Skeletal muscle tissue (tissue), 4 donors: ENCODE data around the gene ZNF772. TPM values are rescaled to one million over a fixed set of nuclear protein-coding genes. Genes with fewer than 3 reads are reported as not detected.
"Not testable (repeated sequence)": the region's sequence is repeated elsewhere in the genome, so short reads cannot be mapped to it uniquely, and the experiment has no call there.

Experiments used
- H3K27ac ChIP-seq: one replicate; pipeline ENCODE4 v1.7.0; 2013; ENCODE audit warnings: mild to moderate bottlenecking, low read depth, low read length, inconsistent platforms
- H3K27me3 ChIP-seq, 3 donors: one replicate each; pipeline ENCODE4 v1.7.0; 2013; ENCODE audit warnings: low read length in 3 of 3; ENCODE audit not compliant: control insufficient read depth in 3 of 3, insufficient read depth in 3 of 3
- H3K36me3 ChIP-seq, 3 donors: one replicate each; pipeline ENCODE4 v1.7.0; 2013; ENCODE audit warnings: low read length in 3 of 3; ENCODE audit not compliant: control insufficient read depth in 3 of 3, insufficient read depth in 3 of 3
- H3K4me1 ChIP-seq, 3 donors: one replicate each; pipeline ENCODE4 v1.7.0; 2013; ENCODE audit warnings: low read length in 3 of 3, mild to moderate bottlenecking in 3 of 3; ENCODE audit not compliant: control insufficient read depth in 3 of 3, insufficient read depth in 3 of 3
- H3K4me3 ChIP-seq, 3 donors: one replicate each; pipeline ENCODE4 v1.7.0; 2013; ENCODE audit warnings: low read length in 3 of 3
- H3K9ac ChIP-seq, 3 donors: one replicate each; pipeline ENCODE4 v1.7.0; 2013; ENCODE audit warnings: low read length in 3 of 3, mild to moderate bottlenecking in 3 of 3, moderate library complexity in 2 of 3, low read depth in 1 of 3
- H3K9me3 ChIP-seq, 3 donors: one replicate each; pipeline ENCODE4 v1.7.0; 2013; ENCODE audit warnings: low read length in 3 of 3; ENCODE audit not compliant: control insufficient read depth in 3 of 3
- total RNA-seq: library from RNA; depleted of rRNA; stranded (reverse); fragments of >200 nt; gene quantifications from one replicate; pipeline ENCODE4 v1.2.3, GENCODE V29; 2014
- donor health status: Osteomylitis.

ZNF772 gene
- 15.1 TPM for total RNA-seq

DNA sequence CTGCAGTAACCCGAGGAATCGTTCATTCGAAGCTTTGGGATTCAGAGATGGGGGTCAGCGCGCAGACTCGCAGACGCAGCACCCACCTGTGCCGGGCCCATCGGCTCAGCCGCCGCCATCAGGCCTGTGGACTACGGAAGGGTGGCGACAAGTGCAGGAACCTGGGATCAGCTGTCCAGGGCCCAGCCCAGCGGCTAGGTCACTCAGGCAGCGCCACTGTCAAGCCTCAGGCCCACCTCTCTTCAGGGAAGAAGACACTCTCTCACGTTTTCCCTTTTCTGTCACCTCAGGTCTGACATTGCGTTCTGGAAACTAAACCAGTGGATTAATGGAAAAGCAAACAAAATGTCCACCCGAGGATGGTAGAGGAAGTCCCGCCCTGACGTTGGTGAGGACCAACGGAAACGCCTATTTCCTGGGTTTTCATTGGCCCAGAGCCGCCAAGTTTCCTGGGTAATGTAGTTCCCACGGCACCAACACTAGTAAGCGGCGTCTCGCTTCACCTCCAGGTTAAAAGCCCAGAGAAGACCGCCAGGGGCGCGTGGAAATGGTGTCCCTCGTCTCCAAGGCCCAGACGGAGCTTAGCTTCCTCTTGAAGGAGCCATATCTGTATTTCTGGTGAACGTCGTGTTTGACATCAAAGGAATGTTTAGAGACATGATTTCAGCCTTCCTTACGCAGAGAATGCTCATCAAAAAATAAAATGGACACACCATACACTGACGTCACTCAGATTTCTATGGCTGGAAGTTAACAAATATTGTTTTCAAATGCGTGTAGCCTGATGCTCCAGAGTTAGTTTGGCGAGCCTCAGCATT, at the start of gene ZNF772:
ZNF772 (minus strand) TSS at position 376 of the 818 bp plus-strand sequence; CDS start at position 119, 257 bp downstream.
- Histone ChIP-seq H3K4me3 (peak within 1 kb of the TSS; percentile 93 to 97 (median 95)), H3K4me1 (peaks cover 9 to 21% (median 10%) of the 10 kb centered on the region in 3 donors), H3K9ac (peak within 1 kb of the TSS; percentile 89 to 94 (median 93)), H3K36me3 (peaks cover 37 to 43% (median 41%) of the 10 kb centered on the region in 3 donors), H3K27me3 (no peaks in the 10 kb centered on the region), H3K27ac (peak within 1 kb of the TSS; percentile 72), H3K9me3 (peaks cover 28 to 44% (median 31%) of the 10 kb centered on the region in 3 donors)

DNA sequence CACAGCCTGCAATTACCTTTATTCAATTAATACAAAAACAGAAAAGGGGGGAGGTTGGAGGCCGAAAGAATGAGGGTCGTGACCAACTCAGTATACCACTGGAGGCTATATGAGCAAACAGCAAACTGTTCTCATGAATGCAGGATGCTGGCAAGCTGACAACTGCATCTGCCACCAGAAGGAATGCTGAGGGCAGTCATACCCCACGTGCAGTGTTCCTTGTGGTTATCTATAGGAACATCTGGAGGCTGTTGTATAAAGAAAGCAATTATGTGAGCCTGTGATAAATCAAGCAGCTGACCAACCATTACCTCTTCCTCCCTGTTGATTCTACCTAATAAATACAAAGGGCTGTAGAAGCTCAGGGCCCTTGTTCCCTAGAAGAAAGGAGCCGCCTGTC, 40.7 kb upstream of the ZNF772 start:
- H3K9ac ChIP-seq, H3K27ac ChIP-seq, H3K9me3 ChIP-seq, H3K4me1 ChIP-seq, H3K4me3 ChIP-seq, H3K27me3 ChIP-seq: not testable (repeated sequence)
- H3K36me3 ChIP-seq, result peaks cover 22 to 44% (median 25%) of the 10 kb centered on the region in 3 donors

DNA sequence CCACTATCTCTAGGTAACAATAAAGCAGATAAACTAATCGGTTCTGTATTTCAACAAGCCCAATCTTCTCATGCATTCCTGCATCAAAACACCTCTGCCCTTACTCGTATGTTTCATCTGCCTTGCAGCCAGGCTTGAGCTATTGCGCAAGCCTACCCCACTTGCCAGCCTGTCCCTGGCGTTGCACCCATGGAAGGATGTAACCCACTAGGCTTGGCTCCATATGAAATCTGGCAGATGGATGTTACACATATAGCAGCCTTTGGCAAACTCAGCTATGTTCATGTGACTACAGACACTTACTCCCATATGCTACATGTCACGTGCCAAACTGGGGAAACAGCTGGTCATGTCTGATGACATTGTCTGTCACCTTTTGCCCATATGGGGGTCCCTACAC, 37.9 kb upstream of the ZNF772 start:
- Histone ChIP-seq H3K4me3 (no peak overlapping the region), H3K9me3 (peaks cover 3 to 13% (median 12%) of the 10 kb centered on the region in 3 donors), H3K4me1 (no peaks in the 10 kb centered on the region)

DNA sequence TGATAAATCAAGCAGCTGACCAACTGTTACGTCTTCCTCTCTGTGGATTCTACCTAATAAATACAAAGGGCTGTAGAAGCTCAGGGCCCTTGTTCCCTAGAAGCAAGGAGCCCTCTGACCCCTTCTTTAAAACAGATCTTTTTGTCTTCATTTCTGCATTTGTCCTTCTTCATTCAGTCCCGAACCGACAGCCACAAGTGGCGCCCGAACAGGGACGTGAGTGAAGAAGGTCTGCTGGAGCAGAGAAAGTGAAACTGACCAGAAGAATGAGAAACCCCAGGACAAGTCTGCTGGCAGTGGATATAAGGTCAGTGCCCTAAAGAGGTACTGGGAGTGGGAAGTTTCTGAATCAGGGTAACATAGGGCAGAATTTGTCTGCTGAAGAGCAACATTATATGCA, 35.5 kb upstream of the ZNF772 start:
- Histone ChIP-seq H3K4me3 (peak overlapping the region in 1 of 3 donors; percentile 55), H3K36me3 (peaks cover 30 to 44% (median 33%) of the 10 kb centered on the region in 3 donors), H3K9me3 (peaks cover 3 to 15% (median 12%) of the 10 kb centered on the region in 3 donors)

More for the DNA sequence above, 37.9 kb upstream of the ZNF772 start:
- H3K27me3 ChIP-seq, result no peaks in the 10 kb centered on the region
- H3K36me3 ChIP-seq, result peaks cover 28 to 52% (median 30%) of the 10 kb centered on the region in 3 donors
- no peak overlapping the region for H3K9ac ChIP-seq
- H3K27ac ChIP-seq, result no peak overlapping the region

DNA sequence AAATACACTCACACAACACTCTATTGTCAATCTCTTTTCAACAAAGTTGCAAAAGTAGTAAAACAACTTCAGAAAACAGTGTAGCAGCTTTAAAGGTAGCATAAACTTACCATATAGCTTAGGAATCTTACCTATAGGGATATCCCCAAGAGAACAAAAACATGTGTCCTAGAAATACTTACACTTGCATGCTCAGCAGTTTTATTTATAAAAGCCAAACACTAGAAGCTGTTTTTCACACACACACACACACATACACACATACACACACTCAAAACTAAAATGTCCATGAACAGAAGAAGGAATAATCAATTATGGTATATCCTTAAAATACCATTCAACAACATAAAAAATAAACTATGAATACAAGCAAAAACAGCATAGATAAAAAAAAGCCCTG, 34.1 kb upstream of the ZNF772 start:
- Histone ChIP-seq H3K9me3 (peaks cover 3 to 17% (median 12%) of the 10 kb centered on the region in 3 donors), H3K9ac (no peak overlapping the region), H3K36me3 (peaks cover 37 to 51% (median 39%) of the 10 kb centered on the region in 3 donors)

More for the DNA sequence above, 35.5 kb upstream of the ZNF772 start:
- H3K27ac ChIP-seq, result no peak overlapping the region
- no peaks in the 10 kb centered on the region for H3K4me1 ChIP-seq
- H3K9ac ChIP-seq, result no peak overlapping the region
- H3K27me3 ChIP-seq, result no peaks in the 10 kb centered on the region

DNA sequence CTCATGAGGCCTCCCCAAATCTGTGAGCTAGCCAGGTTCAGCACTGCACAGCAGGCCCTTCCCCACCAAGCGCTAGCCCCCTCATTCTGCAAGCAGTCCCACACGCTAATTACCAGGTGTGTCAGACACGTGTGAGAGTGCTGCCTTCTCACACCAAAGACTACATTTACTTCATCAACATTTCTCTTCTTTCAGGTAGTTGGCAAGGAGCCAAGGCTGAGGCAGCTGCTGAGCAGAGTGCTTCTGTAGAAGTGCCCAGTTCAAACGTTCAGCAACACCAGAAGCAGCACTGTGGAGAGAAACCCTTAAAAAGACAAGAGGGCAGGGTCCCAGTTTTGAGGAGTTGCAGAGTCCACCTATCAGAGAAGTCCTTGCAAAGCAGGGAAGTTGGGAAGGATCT, 28.8 kb upstream of the ZNF772 start:
- H3K9me3 ChIP-seq, result peaks cover 0 to 13% (median 0%) of the 10 kb centered on the region in 3 donors
- H3K4me3 ChIP-seq, result peak overlapping the region in 1 of 3 donors; percentile 38
- no peak overlapping the region for H3K27ac ChIP-seq
- no peak overlapping the region for H3K9ac ChIP-seq
- peaks cover 0 to 3% (median 0%) of the 10 kb centered on the region in 3 donors for H3K4me1 ChIP-seq
- H3K27me3 ChIP-seq, result no peaks in the 10 kb centered on the region
- H3K36me3 ChIP-seq, result peaks cover 36 to 43% (median 37%) of the 10 kb centered on the region in 3 donors

More for the DNA sequence above, 34.1 kb upstream of the ZNF772 start:
- Histone ChIP-seq H3K4me1 (no peaks in the 10 kb centered on the region), H3K4me3 (peak overlapping the region in 1 of 3 donors; percentile 31), H3K27ac (no peak overlapping the region), H3K27me3 (no peaks in the 10 kb centered on the region)

DNA sequence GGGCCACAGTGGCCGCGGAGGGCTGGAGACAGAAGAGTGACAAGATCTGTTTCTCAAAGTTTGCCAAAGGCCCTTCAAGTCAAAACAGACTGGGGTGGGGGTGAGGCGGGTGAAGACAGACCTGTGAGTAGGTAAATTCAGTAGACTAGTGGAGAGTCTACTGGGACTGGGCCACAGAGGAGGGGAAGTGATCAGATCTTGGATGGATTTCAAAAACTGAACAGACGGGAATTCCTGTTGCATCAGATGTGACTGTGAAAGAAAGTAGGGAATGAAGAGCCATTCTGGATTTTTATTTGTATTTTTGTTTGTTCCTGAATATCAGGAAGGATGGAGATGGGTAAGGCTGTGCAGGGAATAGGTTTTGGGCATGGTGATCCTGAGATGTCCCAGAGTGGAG, 23.0 kb upstream of the ZNF772 start:
- Histone ChIP-seq H3K9me3 (peaks cover 0 to 16% (median 0%) of the 10 kb centered on the region in 3 donors), H3K9ac (peak overlapping the region; percentile 38 to 64 (median 43)), H3K36me3 (peaks cover 11 to 20% (median 17%) of the 10 kb centered on the region in 3 donors), H3K4me3 (peak overlapping the region; percentile 54 to 65 (median 62))
- H3K27ac ChIP-seq, H3K4me1 ChIP-seq, H3K27me3 ChIP-seq: not testable (repeated sequence)

DNA sequence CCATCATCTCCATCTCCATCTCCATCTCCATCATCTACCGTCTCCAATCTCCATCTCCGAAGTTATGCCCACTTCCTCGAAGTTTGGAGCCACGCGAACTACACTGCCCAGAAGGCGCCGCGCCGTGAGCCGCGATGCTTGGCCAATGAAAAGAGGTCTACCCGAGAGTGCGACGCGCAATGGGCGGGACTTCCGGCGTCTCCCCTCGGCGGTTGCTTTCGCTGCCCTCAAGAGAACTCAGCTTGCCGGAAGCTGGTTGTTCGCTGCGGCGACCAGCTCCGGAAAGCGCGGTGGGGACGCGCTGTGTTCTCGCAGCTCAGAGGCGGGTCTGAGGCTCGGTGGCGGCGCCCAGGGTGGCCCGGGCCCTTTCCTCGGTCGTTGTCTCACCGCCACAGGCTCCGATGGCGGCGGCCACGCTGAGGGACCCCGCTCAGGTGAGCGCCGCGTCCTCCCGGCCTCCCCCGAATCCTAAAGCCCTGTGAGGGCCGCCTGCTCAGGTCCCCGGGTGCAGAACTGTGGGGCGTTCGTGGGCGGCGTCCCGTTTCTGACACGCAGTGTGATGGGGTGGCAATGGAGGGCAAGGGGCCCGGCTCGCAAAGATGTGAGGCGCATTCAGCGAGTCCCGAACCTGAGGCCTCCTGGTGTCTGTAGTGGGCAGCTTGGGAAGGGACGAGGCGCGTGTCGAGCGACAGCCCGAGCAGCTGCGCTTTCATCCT, 22.5 kb upstream of the ZNF772 start, which contains the start of gene ZNF773:
ZNF773 (plus strand) TSS at position 259 of the 716 bp plus-strand sequence; CDS start at position 402, 143 bp downstream.
- H3K27ac ChIP-seq, result peak within 1 kb of the TSS; percentile 82
- H3K36me3 ChIP-seq, result peaks cover 8 to 15% (median 14%) of the 10 kb centered on the region in 3 donors
- H3K27me3 ChIP-seq, H3K4me1 ChIP-seq: not testable (repeated sequence)
- H3K9me3 ChIP-seq, result peaks cover 0 to 13% (median 0%) of the 10 kb centered on the region in 3 donors
- peak within 1 kb of the TSS; percentile 75 to 92 (median 91) for H3K9ac ChIP-seq
- H3K4me3 ChIP-seq, result peak within 1 kb of the TSS; percentile 65 to 90 (median 88)

DNA sequence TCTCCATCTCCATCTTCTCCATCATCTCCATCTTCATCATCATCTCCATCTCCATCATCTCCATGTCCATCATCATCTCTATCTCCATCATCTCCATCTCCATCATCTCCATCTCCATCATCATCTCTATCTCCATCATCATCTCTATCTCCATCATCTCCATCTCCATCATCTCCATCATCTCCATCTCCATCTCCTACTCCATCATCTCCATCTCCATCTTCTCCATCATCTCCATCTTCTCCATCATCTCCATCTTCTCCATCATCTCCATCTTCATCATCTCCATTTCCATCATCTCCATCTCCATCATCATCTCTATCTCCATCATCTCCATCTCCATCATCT, 21.9 kb upstream of the ZNF772 start:
- not testable (repeated sequence) for H3K27ac ChIP-seq, H3K4me1 ChIP-seq, H3K9ac ChIP-seq, H3K27me3 ChIP-seq
- Histone ChIP-seq H3K4me3 (peak overlapping the region in 2 of 3 donors; percentile 88 to 90), H3K36me3 (peaks cover 6 to 16% (median 12%) of the 10 kb centered on the region in 3 donors), H3K9me3 (peaks cover 0 to 11% (median 0%) of the 10 kb centered on the region in 3 donors)
